NCI-H2227 (cell line): ENCODE data around the gene KCNK1.

ENCODE experiments used
- DNase-seq: peaks from one replicate; lab custom pipeline; 2025; ENCODE audit not compliant: unreplicated experiment; lab: John Stamatoyannopoulos, UW

Gene KCNK1

DNA sequence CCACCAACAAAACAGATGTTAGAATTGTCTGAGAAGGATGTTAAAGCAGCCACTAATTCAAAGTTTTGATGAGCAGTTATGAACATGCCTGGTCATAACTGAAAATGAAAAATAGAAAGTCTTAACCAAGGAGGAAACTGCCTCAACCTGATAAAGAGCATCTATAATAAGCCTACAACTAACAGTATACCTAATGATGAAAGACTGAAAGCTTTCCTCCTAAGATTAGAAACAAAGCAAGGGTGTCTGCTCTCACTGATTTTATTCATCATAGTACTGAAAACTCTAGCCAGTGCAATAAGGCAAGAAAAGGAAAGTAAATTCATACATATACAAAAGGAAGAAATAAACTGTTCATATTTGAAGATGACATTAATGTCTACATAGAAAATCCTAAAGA, 82.0 kb downstream of the KCNK1 start:
- DNase-seq, result no peak

DNA sequence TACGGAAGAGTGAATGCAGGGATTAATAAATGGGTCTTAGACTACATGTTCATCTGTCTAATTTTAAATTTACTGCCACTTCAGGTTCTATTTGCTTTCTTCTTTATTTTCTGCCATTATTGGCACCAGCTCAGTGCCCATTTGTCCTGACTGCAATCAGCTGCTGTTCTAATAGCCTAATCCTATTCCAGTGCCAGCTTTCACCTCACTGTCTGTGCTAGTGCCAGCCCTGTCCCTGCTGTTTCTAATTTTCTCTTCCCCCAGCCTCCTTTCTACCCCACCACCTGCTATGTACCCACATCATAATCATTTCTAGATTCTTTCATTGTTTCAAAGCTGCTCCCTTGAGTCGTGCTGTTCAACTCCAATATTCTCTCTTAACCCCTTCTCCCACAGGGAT, 86.4 kb downstream of the KCNK1 start:
- DNase-seq, result no peak

GRCh38 chr1:233704170-233704897, 90.4 kb downstream of the KCNK1 start:
- no peak for DNase-seq

DNA sequence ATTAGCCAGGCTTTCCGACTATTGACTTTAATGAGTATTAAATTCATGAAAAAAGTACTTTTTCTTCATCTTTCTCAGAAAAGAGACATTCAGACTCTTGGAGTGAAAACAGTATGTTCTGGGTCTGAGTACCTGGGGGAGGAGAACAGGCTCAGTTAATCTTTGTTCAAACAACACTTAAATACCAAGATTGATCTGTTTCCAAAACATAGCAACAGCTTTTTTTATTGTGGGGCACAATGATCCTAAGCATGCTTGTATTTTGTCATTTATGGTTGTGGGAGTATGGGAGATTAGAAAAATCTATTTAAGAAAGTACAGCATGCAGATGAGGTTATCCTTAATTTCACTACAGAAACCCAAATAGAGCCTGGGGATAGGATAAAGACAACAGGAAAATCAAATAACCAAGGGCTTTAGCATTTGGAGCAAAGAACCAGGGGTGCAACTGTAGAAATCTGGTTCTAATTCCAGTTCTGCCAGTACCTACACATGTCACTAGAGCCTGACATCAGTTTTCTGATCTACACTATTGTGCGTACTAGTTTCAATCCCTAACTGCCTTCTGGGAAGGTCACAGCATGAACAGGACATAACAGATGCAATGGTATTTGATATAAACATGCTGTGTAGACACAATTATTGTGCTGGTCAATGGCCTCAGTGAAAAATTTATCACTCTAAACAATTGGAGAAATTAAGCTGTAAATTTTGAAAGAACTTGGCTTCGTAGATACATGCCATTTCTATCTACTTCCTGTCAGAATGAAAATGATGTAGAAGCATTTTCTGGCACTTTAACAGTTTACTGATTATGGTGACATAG, 91.2 kb downstream of the KCNK1 start:
- no peak for DNase-seq

- no peak for DNase-seq
Observed at GRCh38 chr1:233707153-233707879, 93.4 kb downstream of the KCNK1 start.

DNA sequence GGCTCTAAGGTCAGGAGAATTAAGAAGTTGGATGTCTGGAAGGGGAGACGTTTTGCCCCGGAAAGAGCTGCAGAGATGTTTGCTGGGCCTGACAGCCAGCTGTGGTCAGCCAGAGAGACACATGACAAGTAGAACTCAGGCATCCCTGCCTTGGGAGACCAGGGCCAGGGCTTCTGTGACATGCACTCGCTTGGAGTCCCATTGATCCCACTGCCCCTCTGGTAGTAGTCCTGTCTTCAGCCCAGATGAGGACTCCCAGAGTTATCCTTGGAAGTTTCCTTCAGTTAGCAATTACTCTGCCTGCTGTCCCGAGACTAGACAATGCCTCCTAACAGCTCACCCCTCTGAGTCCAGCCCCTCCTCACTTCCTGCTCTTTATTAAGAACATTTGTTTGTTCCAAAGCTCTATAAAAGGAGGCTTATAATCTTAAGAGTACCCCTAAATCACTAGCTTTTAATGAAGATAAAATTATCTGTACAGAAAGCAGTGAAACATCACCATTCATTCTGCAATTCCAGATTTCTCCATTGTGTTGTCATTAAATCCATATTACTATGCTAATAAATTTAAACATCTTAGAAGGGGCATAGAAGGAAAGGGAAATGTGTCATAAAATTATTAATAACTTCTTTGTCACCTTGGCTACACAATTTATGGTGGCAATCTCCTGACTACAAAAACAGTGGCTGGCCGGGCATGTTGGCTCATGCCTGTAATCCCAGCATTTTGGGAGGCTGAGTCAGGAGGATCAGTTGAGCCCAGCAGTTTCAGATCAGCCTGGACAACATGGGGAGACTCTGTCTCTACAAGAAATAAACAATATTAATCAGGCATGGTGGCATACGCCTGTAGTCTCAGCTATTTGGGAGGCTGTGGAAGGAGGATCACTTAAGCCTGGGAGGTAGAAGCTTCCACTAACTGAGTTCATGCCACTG, 94.2 kb downstream of the KCNK1 start:
- no peak for DNase-seq

DNA sequence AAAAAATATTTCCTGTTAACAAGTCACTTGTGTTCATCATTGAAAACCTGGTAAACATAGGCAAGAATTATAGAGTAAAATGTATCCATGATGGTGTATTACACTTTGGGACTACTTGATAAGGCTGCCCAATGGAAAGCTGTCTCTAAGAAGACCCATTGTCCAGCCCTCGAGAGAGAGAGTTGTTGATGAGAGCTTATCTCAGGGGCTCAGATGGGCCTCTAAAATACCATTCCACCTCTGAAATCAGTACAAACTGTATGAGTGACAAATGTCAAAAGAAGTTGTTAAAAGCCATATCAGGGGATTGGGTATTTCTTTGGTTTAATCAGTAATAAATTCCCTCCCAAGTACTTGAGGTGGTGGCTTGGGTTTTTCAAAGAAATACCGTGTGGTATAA, 96.1 kb downstream of the KCNK1 start:
- no peak for DNase-seq

GRCh38 chr1:233710507-233710906, 96.6 kb downstream of the KCNK1 start:
- DNase-seq, result no peak

GRCh38 chr1:233714631-233715217, 100.8 kb downstream of the KCNK1 start:
- DNase-seq, result no peak

GRCh38 chr1:233718057-233718456, 104.2 kb downstream of the KCNK1 start:
- no peak for DNase-seq

GRCh38 chr1:233719655-233720341, 105.9 kb downstream of the KCNK1 start:
- DNase-seq, result no peak

DNA sequence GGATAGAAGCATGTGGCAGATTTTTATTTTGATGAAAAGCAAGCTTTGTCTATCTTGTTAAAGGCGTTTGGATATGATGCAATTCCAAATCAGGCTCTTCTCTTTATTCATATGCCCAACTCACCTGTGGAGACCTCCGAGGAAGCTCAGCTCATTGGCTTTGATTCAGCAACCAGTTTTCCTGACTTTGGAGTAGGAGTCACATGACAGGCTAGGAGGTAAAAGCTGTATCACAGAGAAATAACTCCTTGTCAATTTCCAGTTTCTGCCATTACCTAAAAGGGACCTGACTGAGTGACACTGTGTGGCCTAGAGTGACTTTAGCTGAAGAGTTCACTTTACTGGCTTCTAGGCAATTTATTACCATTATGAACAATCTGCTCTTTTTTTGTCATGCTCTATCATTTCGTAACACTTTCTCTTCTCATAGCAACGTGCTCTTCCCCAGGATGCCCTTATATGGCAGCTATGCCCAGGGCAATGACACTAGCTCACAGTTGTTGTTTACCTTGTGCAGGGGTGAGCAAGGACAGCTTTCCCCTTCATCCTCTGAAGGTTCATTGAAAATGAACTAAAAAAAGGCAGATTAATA, 107.2 kb downstream of the KCNK1 start:
- DNase-seq, result peak; percentile 41
